Fibroblast of lung (primary cell): ENCODE data around the gene PPP1R1B.

Experiments used
- CTCF ChIP-seq, 2 donors: IDR thresholded peaks in 1 of 2; conservative IDR thresholded peaks in 1 of 2; 1 replicate in 1 of 2; 2 replicates in 1 of 2; pipeline ENCODE4 v1.5.1; 2011 to 2012; ENCODE audit warnings: low read length in 2 of 2, control low read depth in 1 of 2, inconsistent platforms in 1 of 2, low read depth in 1 of 2, mild to moderate bottlenecking in 1 of 2
- EZH2 ChIP-seq: IDR thresholded peaks from 2 replicates; pipeline ENCODE4 v1.5.1; 2012; ENCODE audit warnings: low read length, control low read depth, mild to moderate bottlenecking; ENCODE audit errors: missing control alignments

GRCh38 chr17:39609416-39610025, 17.2 kb upstream of the PPP1R1B start:
- TF ChIP-seq CTCF (conservative IDR thresholded peaks at IDR 0.05 in 1 of 2, IDR thresholded peaks at IDR 0.05 in 1 of 2; ENCODE audit: low read depth in 1 of 2, low read length in 2 of 2) (no peak), EZH2 (no peak)
